ENCODE measurements around the gene CNTN2. TPM values are rescaled to one million over a fixed set of nuclear protein-coding genes. Genes with fewer than 3 reads are reported as not detected.

The CNTN2 gene
- total RNA-seq, 1 donor from 2014 or later: 7.4 TPM

GRCh38 chr1:205068001-205068400 lies 25.0 kb downstream of the CNTN2 start:
- H3K9me3 ChIP-seq: no peaks in the 10 kb centered on the region
- no peaks in the 10 kb centered on the region for H3K4me1 ChIP-seq
- DNase-seq (ENCODE audit: extremely low spot score in 2 of 2): no peak
- H3K36me3 ChIP-seq: no peaks in the 10 kb centered on the region
- H3K27me3 ChIP-seq: no peaks in the 10 kb centered on the region
- intact Hi-C loops (cut with DNase I): no loop called here
- no peak overlapping the region for H3K4me3 ChIP-seq
- TF ChIP-seq POLR2A (IDR thresholded peaks at IDR 0.05) (no peak), CTCF (IDR thresholded peaks at IDR 0.05) (no peak), POLR2AphosphoS5 (IDR thresholded peaks at IDR 0.05; ENCODE audit: insufficient read depth in 1 of 2, low read depth in 1 of 2) (no peak)
- H3K27ac ChIP-seq: no peak overlapping the region

DNA sequence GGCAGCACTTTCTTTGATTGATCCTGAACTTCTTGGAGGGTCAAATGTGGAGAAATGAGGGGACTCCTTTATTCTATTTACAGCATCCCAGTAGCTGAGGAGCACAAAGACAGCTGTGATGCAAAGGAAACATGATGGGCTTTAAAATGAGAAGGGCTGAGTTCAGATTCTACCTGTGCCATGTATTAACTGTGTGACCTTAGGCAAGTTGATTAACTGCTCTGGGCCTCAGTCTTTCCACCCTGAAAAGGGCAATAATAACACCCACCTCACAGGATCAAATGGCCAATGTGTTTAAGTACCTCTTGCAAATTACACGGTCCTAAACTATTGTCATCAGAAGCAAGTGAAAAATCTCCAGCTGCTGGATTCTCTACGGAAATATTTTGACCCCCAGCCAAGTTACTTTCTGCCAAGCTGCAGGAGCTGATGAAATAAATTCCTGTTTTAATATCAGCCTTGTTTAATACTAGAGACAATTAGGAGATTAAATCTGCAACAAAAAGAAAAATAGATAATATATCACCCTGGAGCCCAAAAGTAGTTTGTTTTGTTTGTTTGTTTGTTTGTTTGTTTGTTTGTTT lies 25.5 kb downstream of the CNTN2 start:
- no peaks in the 10 kb centered on the region for H3K9me3 ChIP-seq
- no peak overlapping the region for H3K27ac ChIP-seq
- intact Hi-C loops (cut with DNase I): no loop called here
- H3K4me1 ChIP-seq: no peaks in the 10 kb centered on the region
- H3K4me3 ChIP-seq: no peak overlapping the region
- no peaks in the 10 kb centered on the region for H3K36me3 ChIP-seq
- no peaks in the 10 kb centered on the region for H3K27me3 ChIP-seq
- no peak for DNase-seq (ENCODE audit: extremely low spot score in 2 of 2)
- no peak for TF ChIP-seq CTCF (IDR thresholded peaks at IDR 0.05)
- no peak for TF ChIP-seq POLR2A (IDR thresholded peaks at IDR 0.05)
- TF ChIP-seq POLR2AphosphoS5 (IDR thresholded peaks at IDR 0.05; ENCODE audit: insufficient read depth in 1 of 2, low read depth in 1 of 2): no peak

DNA sequence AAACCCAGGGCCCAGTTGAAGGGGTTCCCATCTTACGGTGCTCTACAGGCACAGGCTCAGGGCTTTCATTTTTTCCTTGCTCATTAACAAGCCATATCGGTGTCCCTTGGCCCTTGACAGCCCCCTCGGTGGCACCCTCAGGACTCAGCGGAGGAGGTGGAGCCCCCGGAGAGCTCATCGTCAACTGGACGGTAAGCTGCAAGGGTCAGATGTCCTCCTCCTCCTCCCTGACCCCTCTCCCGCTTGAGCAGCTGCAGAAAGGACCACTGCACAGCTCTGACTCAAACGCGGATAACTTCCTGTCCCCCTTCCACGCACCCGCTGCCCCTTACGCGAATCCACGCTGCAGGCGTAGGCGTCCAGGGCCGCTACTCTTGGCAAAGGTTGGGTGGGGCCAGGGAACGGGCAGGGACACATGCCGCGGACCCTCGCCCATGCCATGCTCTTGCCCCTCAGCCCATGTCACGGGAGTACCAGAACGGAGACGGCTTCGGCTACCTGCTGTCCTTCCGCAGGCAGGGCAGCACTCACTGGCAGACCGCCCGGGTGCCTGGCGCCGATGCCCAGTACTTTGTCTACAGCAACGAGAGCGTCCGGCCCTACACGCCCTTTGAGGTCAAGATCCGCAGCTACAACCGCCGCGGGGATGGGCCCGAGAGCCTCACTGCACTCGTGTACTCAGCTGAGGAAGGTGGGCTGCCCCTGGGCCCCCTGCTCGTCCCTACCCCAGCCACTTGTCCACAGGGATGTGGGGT lies 26.5 kb downstream of the CNTN2 start:
- no peaks in the 10 kb centered on the region for H3K27me3 ChIP-seq
- H3K4me3 ChIP-seq: no peak overlapping the region
- H3K4me1 ChIP-seq: no peaks in the 10 kb centered on the region
- DNase-seq (ENCODE audit: extremely low spot score in 2 of 2): peak in 1 of 2 donors; percentile 82
- no peaks in the 10 kb centered on the region for H3K36me3 ChIP-seq
- no peaks in the 10 kb centered on the region for H3K9me3 ChIP-seq
- intact Hi-C loops (cut with DNase I): no loop called here
- no peak for TF ChIP-seq POLR2A (IDR thresholded peaks at IDR 0.05)
- H3K27ac ChIP-seq: no peak overlapping the region

- Histone ChIP-seq H3K27ac (no peak overlapping the region), H3K36me3 (no peaks in the 10 kb centered on the region), H3K4me3 (no peak overlapping the region), H3K9me3 (no peaks in the 10 kb centered on the region), H3K27me3 (no peaks in the 10 kb centered on the region), H3K4me1 (no peaks in the 10 kb centered on the region)
- intact Hi-C loops (cut with DNase I): no loop called here
- peak in 1 of 2 donors; percentile 40 for DNase-seq (ENCODE audit: extremely low spot score in 2 of 2)
- TF ChIP-seq CTCF (IDR thresholded peaks at IDR 0.05): no peak
- no peak for TF ChIP-seq POLR2A (IDR thresholded peaks at IDR 0.05)
- TF ChIP-seq POLR2AphosphoS5 (IDR thresholded peaks at IDR 0.05; ENCODE audit: insufficient read depth in 1 of 2, low read depth in 1 of 2): no peak
These were observed 28.0 kb downstream of the CNTN2 start for GRCh38 chr1:205071028-205071409.

DNA sequence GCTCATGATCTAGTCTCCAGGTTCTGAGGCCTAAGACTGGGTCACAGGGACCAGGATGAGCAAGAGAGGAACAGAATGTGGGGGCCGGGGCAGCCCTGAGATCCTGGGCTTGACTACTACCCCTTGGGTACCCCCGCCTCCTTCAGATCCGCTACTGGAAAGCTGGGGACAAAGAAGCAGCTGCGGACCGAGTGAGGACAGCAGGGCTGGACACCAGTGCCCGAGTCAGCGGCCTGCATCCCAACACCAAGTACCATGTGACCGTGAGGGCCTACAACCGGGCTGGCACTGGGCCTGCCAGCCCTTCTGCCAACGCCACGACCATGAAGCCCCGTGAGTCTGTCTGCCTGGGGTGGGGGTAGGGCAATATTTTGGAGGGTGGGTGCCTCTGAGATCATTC lies 28.8 kb downstream of the CNTN2 start:
- Histone ChIP-seq H3K4me1 (no peaks in the 10 kb centered on the region), H3K27me3 (no peaks in the 10 kb centered on the region), H3K9me3 (no peaks in the 10 kb centered on the region), H3K27ac (no peak overlapping the region), H3K4me3 (no peak overlapping the region), H3K36me3 (no peaks in the 10 kb centered on the region)
- intact Hi-C loops (cut with DNase I): no loop called here
- DNase-seq (ENCODE audit: extremely low spot score in 2 of 2): peak in 1 of 2 donors; percentile 85
- TF ChIP-seq POLR2A (IDR thresholded peaks at IDR 0.05) (no peak), POLR2AphosphoS5 (IDR thresholded peaks at IDR 0.05; ENCODE audit: insufficient read depth in 1 of 2, low read depth in 1 of 2) (no peak), CTCF (IDR thresholded peaks at IDR 0.05) (no peak)
